Colonic mucosa (tissue), 4 donors: ENCODE results near the gene DISP1. TPM values are rescaled to one million over a fixed set of nuclear protein-coding genes. Genes with fewer than 3 reads are reported as not detected.
A peak's percentile ranks its signal among the peaks of the same experiment; 100 is the strongest.

Experiments used
- DNase-seq: peaks from one replicate; pipeline ENCODE4 v3.0.0-alpha.2; 2020
- H3K27ac ChIP-seq: fragments of 200-600 bp; one replicate; pipeline ENCODE4 v1.8.0; 2021
- H3K27me3 ChIP-seq: fragments of 200-600 bp; one replicate; pipeline ENCODE4 v1.8.0; 2021
- H3K36me3 ChIP-seq: fragments of 200-600 bp; one replicate; pipeline ENCODE4 v1.8.0; 2021
- H3K4me1 ChIP-seq: fragments of 200-600 bp; one replicate; pipeline ENCODE4 v1.8.0; 2021; ENCODE audit warnings: mild to moderate bottlenecking
- H3K4me3 ChIP-seq: fragments of 200-600 bp; one replicate; pipeline ENCODE4 v1.8.0; 2021
- H3K9ac ChIP-seq, 2 donors: one replicate each; pipeline ENCODE4 v1.7.0; 2013; ENCODE audit warnings: control low read depth in 2 of 2, low read depth in 2 of 2, low read length in 2 of 2
- H3K9me3 ChIP-seq: fragments of 200-600 bp; one replicate; pipeline ENCODE4 v1.8.0; 2021
- CTCF ChIP-seq: fragments of 200-600 bp; IDR thresholded peaks from one replicate; pipeline ENCODE4 v1.8.0; 2022; ENCODE audit warnings: antibody characterized with exemption, mild to moderate bottlenecking
- intact Hi-C: fragments of 100-400 bp; cut with DNase I; formaldehyde crosslinking; loops from one replicate; pipeline ENCODE4 v1.14.1; 2022
- total RNA-seq, 2 donors: library from RNA; stranded (reverse); fragmentation: NEBNext Ultra II Directional in 1 of 2; extraction: Animal tissue kit (Norgen Biotek cat#: 25700) in 1 of 2; gene quantifications; one replicate each; pipeline ENCODE4 v1.2.1, GENCODE V29; 2021
- donor health status: healthy.
- donor health status: DM: no; HTN: no; CAD: no.
- donor health status: DM: no; HTN: no; CAD: no.

The DISP1 gene
- total RNA-seq, 2 donors from 2014 or later = 2.5 to 2.9 TPM

GRCh38 chr1:222772996-222773379 lies 41.9 kb upstream of the DISP1 start:
- H3K36me3 ChIP-seq = no peaks in the 10 kb centered on the region
- DNase-seq = no peak

GRCh38 chr1:222777463-222777862 lies 37.4 kb upstream of the DISP1 start:
- H3K36me3 ChIP-seq = no peaks in the 10 kb centered on the region
- no peaks in the 10 kb centered on the region for H3K4me1 ChIP-seq
- H3K9ac ChIP-seq = no peak overlapping the region
- intact Hi-C loops = no loop called here
- TF ChIP-seq CTCF = no peak
- H3K27ac ChIP-seq = no peak overlapping the region
- no peaks in the 10 kb centered on the region for H3K9me3 ChIP-seq
- no peak for DNase-seq
- H3K27me3 ChIP-seq = no peaks in the 10 kb centered on the region
- H3K4me3 ChIP-seq = no peak overlapping the region

More at GRCh38 chr1:222772996-222773379, 41.9 kb upstream of the DISP1 start:
- Histone ChIP-seq H3K4me1 (no peaks in the 10 kb centered on the region), H3K27me3 (no peaks in the 10 kb centered on the region), H3K27ac (peak overlapping the region; percentile 6), H3K9ac (peak overlapping the region in 1 of 2 donors; percentile 12), H3K4me3 (no peak overlapping the region), H3K9me3 (no peaks in the 10 kb centered on the region)
- intact Hi-C loops = no loop called here
- no peak for TF ChIP-seq CTCF

GRCh38 chr1:222777977-222778376 lies 36.9 kb upstream of the DISP1 start:
- Histone ChIP-seq H3K9me3 (no peaks in the 10 kb centered on the region), H3K9ac (no peak overlapping the region), H3K27ac (no peak overlapping the region), H3K36me3 (no peaks in the 10 kb centered on the region), H3K4me3 (no peak overlapping the region), H3K27me3 (no peaks in the 10 kb centered on the region), H3K4me1 (no peaks in the 10 kb centered on the region)
- intact Hi-C loops = no loop called here
- DNase-seq = no peak
- TF ChIP-seq CTCF = no peak

GRCh38 chr1:222781251-222781650 lies 33.6 kb upstream of the DISP1 start:
- Histone ChIP-seq H3K4me3 (no peak overlapping the region), H3K27me3 (no peaks in the 10 kb centered on the region), H3K27ac (no peak overlapping the region), H3K9ac (no peak overlapping the region), H3K9me3 (no peaks in the 10 kb centered on the region), H3K4me1 (no peaks in the 10 kb centered on the region), H3K36me3 (no peaks in the 10 kb centered on the region)
- intact Hi-C loops = no loop called here
- DNase-seq = no peak
- TF ChIP-seq CTCF = no peak

GRCh38 chr1:222783051-222783450 lies 31.8 kb upstream of the DISP1 start:
- no peaks in the 10 kb centered on the region for H3K36me3 ChIP-seq
- H3K9ac ChIP-seq = no peak overlapping the region
- H3K4me3 ChIP-seq = no peak overlapping the region
- intact Hi-C loops = no loop called here
- DNase-seq = no peak
- H3K9me3 ChIP-seq = no peaks in the 10 kb centered on the region
- no peak for TF ChIP-seq CTCF
- no peaks in the 10 kb centered on the region for H3K4me1 ChIP-seq
- H3K27ac ChIP-seq = no peak overlapping the region
- no peaks in the 10 kb centered on the region for H3K27me3 ChIP-seq

- Histone ChIP-seq H3K9me3 (no peaks in the 10 kb centered on the region), H3K9ac (no peak overlapping the region), H3K27ac (no peak overlapping the region), H3K36me3 (no peaks in the 10 kb centered on the region), H3K27me3 (no peaks in the 10 kb centered on the region), H3K4me3 (no peak overlapping the region), H3K4me1 (no peaks in the 10 kb centered on the region)
- DNase-seq = no peak
- TF ChIP-seq CTCF = no peak
- intact Hi-C loops = no loop called here
Observed at GRCh38 chr1:222784371-222784770, 30.5 kb upstream of the DISP1 start.
